GM23338 (cell line): ENCODE measurements around the gene MRPL20. TPM values are rescaled to one million over a fixed set of nuclear protein-coding genes. Genes with fewer than 3 reads are reported as not detected.

ENCODE experiments used
- ATAC-seq: fragments of 200-7000 bp; cut with Tn5 transposase; 3 replicates; pipeline ENCODE4 v1.9.1; 2020
- DNase-seq: peaks from one replicate; pipeline ENCODE4 v3.0.0-alpha.2; 2015; ENCODE audit warnings: low spot score
- H2AFZ ChIP-seq: fragments of 200-600 bp; sonication (generic); 2 replicates; pipeline ENCODE4 v1.8.0; 2016; ENCODE audit warnings: antibody characterized with exemption, mild to moderate bottlenecking, moderate library complexity
- H3F3A ChIP-seq: fragments of 200-600 bp; sonication (generic); replicated peaks from 2 replicates; pipeline ENCODE4 v1.8.0; 2017; ENCODE audit warnings: antibody characterized with exemption, mixed run types, low read depth
- H3K27ac ChIP-seq: fragments of 200-600 bp; sonication (generic); 2 replicates; pipeline ENCODE4 v1.6.1; 2016; ENCODE audit warnings: low read depth
- H3K27me3 ChIP-seq: fragments of 200-600 bp; sonication (generic); 2 replicates; pipeline ENCODE4 v1.8.0; 2016; ENCODE audit warnings: mild to moderate bottlenecking, mixed run types, moderate library complexity; ENCODE audit not compliant: insufficient read depth
- H3K36me3 ChIP-seq: fragments of 200-600 bp; sonication (generic); 2 replicates; pipeline ENCODE4 v1.8.0; 2016; ENCODE audit warnings: mild to moderate bottlenecking; ENCODE audit not compliant: insufficient read depth
- H3K4me1 ChIP-seq: fragments of 200-600 bp; sonication (generic); 2 replicates; pipeline ENCODE4 v1.8.0; 2016; ENCODE audit warnings: mild to moderate bottlenecking, moderate library complexity; ENCODE audit not compliant: insufficient read depth
- H3K4me2 ChIP-seq: fragments of 200-600 bp; sonication (generic); 2 replicates; pipeline ENCODE4 v1.7.1; 2017; ENCODE audit warnings: mixed run types
- H3K4me3 ChIP-seq: fragments of 200-600 bp; sonication (generic); 2 replicates; pipeline ENCODE4 v1.6.1; 2016; ENCODE audit warnings: mixed run types
- H3K79me2 ChIP-seq: fragments of 200-600 bp; sonication (generic); replicated peaks from 2 replicates; pipeline ENCODE4 v1.8.0; 2017; ENCODE audit warnings: mild to moderate bottlenecking; ENCODE audit not compliant: insufficient read depth
- H3K9me2 ChIP-seq: fragments of 200-600 bp; sonication (generic); 2 replicates; pipeline ENCODE4 v1.8.0; 2017; ENCODE audit not compliant: insufficient read depth
- H4K20me1 ChIP-seq: fragments of 200-600 bp; sonication (generic); replicated peaks from 2 replicates; pipeline ENCODE4 v1.8.0; 2017; ENCODE audit warnings: mild to moderate bottlenecking; ENCODE audit not compliant: insufficient read depth
- H3K27ac Mint-ChIP-seq: 2 replicates; pipeline ENCODE4 v1.8.0; 2020; ENCODE audit warnings: inconsistent platforms, mild to moderate bottlenecking, moderate library complexity, mixed read lengths
- H3K27me3 Mint-ChIP-seq: 3 replicates; pipeline ENCODE4 v1.8.0; 2022; ENCODE audit warnings: low read depth, mild to moderate bottlenecking, moderate library complexity, mixed read lengths, inconsistent platforms; ENCODE audit not compliant: insufficient read depth, poor library complexity
- H3K36me3 Mint-ChIP-seq: 3 replicates; pipeline ENCODE4 v1.8.0; 2021; ENCODE audit warnings: low read depth, mild to moderate bottlenecking, inconsistent platforms, moderate library complexity, mixed read lengths
- H3K4me1 Mint-ChIP-seq: 3 replicates; pipeline ENCODE4 v1.8.0; 2020; ENCODE audit warnings: mild to moderate bottlenecking, inconsistent platforms, mixed read lengths
- H3K4me3 Mint-ChIP-seq: 3 replicates; pipeline ENCODE4 v1.8.0; 2021; ENCODE audit warnings: moderate library complexity, mild to moderate bottlenecking, inconsistent platforms, mixed read lengths
- H3K9me3 Mint-ChIP-seq: 3 replicates; pipeline ENCODE4 v1.8.0; 2020; ENCODE audit warnings: moderate library complexity, mild to moderate bottlenecking, inconsistent platforms, mixed read lengths
- CREB1 ChIP-seq: fragments of 250-450 bp; sonication (Bioruptor Pico); IDR thresholded peaks from 2 replicates; pipeline ENCODE4 v1.5.0; 2020; ENCODE audit warnings: low read depth, mild to moderate bottlenecking, moderate library complexity
- CTCF ChIP-seq, 2 experiments: fragments of 200-600 bp in 1 of 2; sonication (generic) in 1 of 2; conservative IDR thresholded peaks; 2 replicates each; pipeline versions ENCODE4 v1.5.1 to v1.6.1; 2016 to 2017; ENCODE audit warnings: antibody characterized with exemption in 2 of 2, low read depth in 2 of 2, mild to moderate bottlenecking in 2 of 2, moderate library complexity in 1 of 2
- ETS1 ChIP-seq: IDR thresholded peaks from 2 replicates; pipeline ENCODE4 v1.6.1; 2016; ENCODE audit warnings: antibody characterized with exemption
- EZH2 ChIP-seq: fragments of 200-600 bp; sonication (generic); IDR thresholded peaks from one replicate; pipeline ENCODE4 v1.8.0; 2017; ENCODE audit warnings: antibody characterized with exemption, mild to moderate bottlenecking, low read depth; ENCODE audit not compliant: unreplicated experiment
- JUNB ChIP-seq: IDR thresholded peaks from one replicate; pipeline ENCODE4 v1.6.1; 2016; ENCODE audit warnings: antibody characterized with exemption; ENCODE audit not compliant: unreplicated experiment
- NANOG ChIP-seq: IDR thresholded peaks from 2 replicates; pipeline ENCODE4 v1.6.1; 2016; ENCODE audit warnings: antibody characterized with exemption, borderline replicate concordance
- POLR2AphosphoS5 ChIP-seq: IDR thresholded peaks from 2 replicates; pipeline ENCODE4 v1.6.1; 2016; ENCODE audit warnings: antibody characterized with exemption, low read depth
- REST ChIP-seq: IDR thresholded peaks from one replicate; pipeline ENCODE4 v1.6.1; 2018; ENCODE audit warnings: antibody characterized with exemption; ENCODE audit not compliant: unreplicated experiment
- STAT1 ChIP-seq: IDR thresholded peaks from one replicate; pipeline ENCODE4 v1.6.1; 2016; ENCODE audit warnings: antibody characterized with exemption; ENCODE audit not compliant: unreplicated experiment
- ZNF114 ChIP-seq: fragments of 250-450 bp; sonication (Bioruptor Pico); IDR thresholded peaks from 2 replicates; pipeline ENCODE4 v1.5.0; 2020; ENCODE audit warnings: mild to moderate bottlenecking, moderate library complexity
- ZNF331 ChIP-seq: fragments of 250-450 bp; sonication (Bioruptor Pico); IDR thresholded peaks from 2 replicates; pipeline ENCODE4 v1.5.0; 2020; ENCODE audit warnings: low read depth, mild to moderate bottlenecking, moderate library complexity
- ZNF462 ChIP-seq: fragments of 250-450 bp; sonication (Bioruptor Pico); IDR thresholded peaks from 2 replicates; pipeline ENCODE4 v1.5.0; 2020; ENCODE audit warnings: mild to moderate bottlenecking, moderate library complexity
- polyA plus RNA-seq: library from polyadenylated mRNA; unstranded; fragments of >200 nt; fragmentation: Nextera tagmentation; extraction: Ambion mirVana; gene quantifications from 2 replicates; pipeline ENCODE4 v1.2.1, GENCODE V29; 2016
- total RNA-seq: library from RNA; depleted of rRNA; stranded (reverse); fragments of >200 nt; shearing (Covaris generic); gene quantifications from 2 replicates; pipeline ENCODE4 v1.2.3, GENCODE V29; 2014

MRPL20 gene
- total and polyA plus RNA-seq, 2 experiments from 2014 or later = 173 to 319 TPM

GRCh38 chr1:1393428-1393827, 13.7 kb downstream of the MRPL20 start (continued):
- no peak for TF ChIP-seq ETS1

- Histone ChIP-seq H3K36me3 (peaks cover 84% of the 10 kb centered on the region), H3K27ac (no peak overlapping the region), H3K4me2 (no peak overlapping the region), H3F3A (peaks cover 46% of the 10 kb centered on the region), H3K27me3 (no peaks in the 10 kb centered on the region), H4K20me1 (peaks cover 33% of the 10 kb centered on the region), H3K79me2 (peaks cover 53% of the 10 kb centered on the region), H3K4me1 (0 out of 2 replicates have a peak, but pooled peaks cover 4% of the 10 kb centered on the region), H3K4me3 (no peak overlapping the region), H2AFZ (no peak overlapping the region), H3K9me2 (no peaks in the 10 kb centered on the region)
- Mint-ChIP-seq H3K27ac (no peak overlapping the region), H3K4me3 (no peak overlapping the region), H3K9me3 (no peaks in the 10 kb centered on the region), H3K36me3 (peaks cover 91% of the 10 kb centered on the region), H3K4me1 (peaks cover under 1% of the 10 kb centered on the region; the same call in 2 of the 3 replicates), H3K27me3 (peaks cover 4% of the 10 kb centered on the region)
- DNase-seq = no peak
- ATAC-seq = no peak
- TF ChIP-seq ZNF331 (no peak), REST (no peak), ZNF462 (CRISPR knock-in tag) (no peak), ETS1 (no peak), JUNB (no peak), STAT1 (no peak), NANOG (no peak), EZH2 (no peak), ZNF114 (CRISPR knock-in tag) (no peak), CTCF (conservative IDR thresholded peaks at IDR 0.05; ENCODE audit: low read depth in 2 of 2) (no peak), POLR2AphosphoS5 (no peak), CREB1 (CRISPR knock-in tag) (no peak)
Measured at GRCh38 chr1:1393014-1393413, 14.1 kb downstream of the MRPL20 start.
